RWPE2 (cell line): ENCODE measurements around the gene COL9A1.

Source experiments
- ATAC-seq: fragments of 200-7000 bp; cut with Tn5 transposase; 3 replicates; pipeline ENCODE4 v1.9.1; 2021; ENCODE audit warnings: low read depth
- DNase-seq: peaks from one replicate; pipeline ENCODE4 v3.0.0-alpha.2; 2020; ENCODE audit warnings: low spot score
- H3K27ac ChIP-seq: fragments of 450-650 bp; 2 replicates; pipeline ENCODE4 v1.5.1; 2017; ENCODE audit warnings: mild to moderate bottlenecking; ENCODE audit not compliant: poor library complexity, severe bottlenecking
- H3K27me3 ChIP-seq: fragments of 250-450 bp; sonication (Bioruptor Pico); 2 replicates; pipeline ENCODE4 v1.5.1; 2021; ENCODE audit warnings: mild to moderate bottlenecking, moderate library complexity; ENCODE audit not compliant: insufficient read depth, poor library complexity, severe bottlenecking
- H3K36me3 ChIP-seq: fragments of 250-450 bp; sonication (Bioruptor Pico); 2 replicates; pipeline ENCODE4 v1.5.1; 2020; ENCODE audit warnings: low read depth, mild to moderate bottlenecking, moderate library complexity
- H3K4me1 ChIP-seq: fragments of 250-450 bp; sonication (Bioruptor Pico); 2 replicates; pipeline ENCODE4 v1.5.1; 2021; ENCODE audit warnings: mild to moderate bottlenecking, moderate library complexity; ENCODE audit not compliant: insufficient read depth, poor library complexity, severe bottlenecking
- H3K4me3 ChIP-seq: fragments of 250-450 bp; sonication (Bioruptor Pico); 2 replicates; pipeline ENCODE4 v1.5.1; 2021; ENCODE audit warnings: mild to moderate bottlenecking, moderate library complexity; ENCODE audit not compliant: severe bottlenecking
- H3K9me3 ChIP-seq: fragments of 250-450 bp; sonication (Bioruptor Pico); 2 replicates; pipeline ENCODE4 v1.5.1; 2021; ENCODE audit warnings: mild to moderate bottlenecking, moderate library complexity; ENCODE audit not compliant: severe bottlenecking
- CTCF ChIP-seq: fragments of 450-650 bp; IDR thresholded peaks from one replicate; pipeline ENCODE4 v1.5.1; 2017; ENCODE audit warnings: mild to moderate bottlenecking, moderate library complexity; ENCODE audit not compliant: poor library complexity, severe bottlenecking

COL9A1 gene

GRCh38 chr6:70184723-70185122 is 118.2 kb downstream of the COL9A1 start:
- Histone ChIP-seq H3K9me3 (no peaks in the 10 kb centered on the region), H3K36me3 (no peaks in the 10 kb centered on the region), H3K27me3 (peaks cover 4% of the 10 kb centered on the region), H3K4me3 (no peak overlapping the region), H3K27ac (no peak overlapping the region), H3K4me1 (no peaks in the 10 kb centered on the region)
- no peak for ATAC-seq
- TF ChIP-seq CTCF: no peak
- no peak for DNase-seq

GRCh38 chr6:70183538-70183937 is 119.3 kb downstream of the COL9A1 start:
- no peaks in the 10 kb centered on the region for H3K36me3 ChIP-seq
- H3K4me3 ChIP-seq: no peak overlapping the region
- no peaks in the 10 kb centered on the region for H3K9me3 ChIP-seq
- H3K27me3 ChIP-seq: peaks cover 4% of the 10 kb centered on the region
- no peaks in the 10 kb centered on the region for H3K4me1 ChIP-seq
- no peak for ATAC-seq
- DNase-seq: no peak
- H3K27ac ChIP-seq: no peak overlapping the region
- no peak for TF ChIP-seq CTCF

GRCh38 chr6:70180901-70181599 is 121.8 kb downstream of the COL9A1 start:
- Histone ChIP-seq H3K4me3 (no peak overlapping the region), H3K36me3 (no peaks in the 10 kb centered on the region), H3K9me3 (no peaks in the 10 kb centered on the region), H3K27ac (no peak overlapping the region), H3K27me3 (no peaks in the 10 kb centered on the region), H3K4me1 (no peaks in the 10 kb centered on the region)
- ATAC-seq: no peak
- DNase-seq: no peak
- no peak for TF ChIP-seq CTCF

GRCh38 chr6:70180183-70180900 is 122.5 kb downstream of the COL9A1 start:
- no peaks in the 10 kb centered on the region for H3K36me3 ChIP-seq
- H3K4me3 ChIP-seq: no peak overlapping the region
- H3K27ac ChIP-seq: no peak overlapping the region
- H3K9me3 ChIP-seq: no peaks in the 10 kb centered on the region
- ATAC-seq (no peak), DNase-seq (no peak)
- peaks cover 3% of the 10 kb centered on the region for H3K27me3 ChIP-seq
- H3K4me1 ChIP-seq: no peaks in the 10 kb centered on the region
- TF ChIP-seq CTCF: no peak
